ENCODE data around the gene PELI1. TPM values are rescaled to one million over a fixed set of nuclear protein-coding genes. Genes with fewer than 3 reads are reported as not detected.
"Not testable (repeated sequence)": the region's sequence is repeated elsewhere in the genome, so short reads cannot be mapped to it uniquely, and the experiment has no call there.

The PELI1 gene
- total RNA-seq, 1 donor from 2014 or later: 15.8 TPM

DNA sequence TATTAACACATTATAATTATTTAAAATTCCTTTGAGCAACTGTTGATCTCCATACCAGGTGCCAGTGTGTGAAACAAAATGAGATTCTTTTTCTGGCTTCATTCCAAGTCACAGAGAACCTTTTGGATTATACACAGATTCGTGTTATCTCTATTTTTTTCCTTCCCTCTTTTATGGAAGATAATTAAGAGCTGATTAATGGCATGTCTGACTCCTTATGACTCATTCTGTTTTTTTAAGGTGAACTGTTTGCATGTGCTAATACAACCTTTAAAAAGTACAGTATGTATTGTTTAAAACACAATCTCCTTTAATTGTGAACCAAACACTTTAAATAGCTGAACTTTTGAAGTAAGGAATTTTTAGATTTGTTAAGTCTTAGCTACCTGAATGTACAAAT is 39.3 kb downstream of the PELI1 start:
- Histone ChIP-seq H3K27me3 (ENCODE audit: control insufficient read depth, insufficient read depth, low read length) (no peaks in the 10 kb centered on the region), H3K4me3 (ENCODE audit: low read depth, low read length) (no peak overlapping the region), H3K36me3 (ENCODE audit: control insufficient read depth, insufficient read depth, low read length) (no peaks in the 10 kb centered on the region)
- no peak for DNase-seq (ENCODE audit: low read depth)
- TF ChIP-seq, protein P1, sequence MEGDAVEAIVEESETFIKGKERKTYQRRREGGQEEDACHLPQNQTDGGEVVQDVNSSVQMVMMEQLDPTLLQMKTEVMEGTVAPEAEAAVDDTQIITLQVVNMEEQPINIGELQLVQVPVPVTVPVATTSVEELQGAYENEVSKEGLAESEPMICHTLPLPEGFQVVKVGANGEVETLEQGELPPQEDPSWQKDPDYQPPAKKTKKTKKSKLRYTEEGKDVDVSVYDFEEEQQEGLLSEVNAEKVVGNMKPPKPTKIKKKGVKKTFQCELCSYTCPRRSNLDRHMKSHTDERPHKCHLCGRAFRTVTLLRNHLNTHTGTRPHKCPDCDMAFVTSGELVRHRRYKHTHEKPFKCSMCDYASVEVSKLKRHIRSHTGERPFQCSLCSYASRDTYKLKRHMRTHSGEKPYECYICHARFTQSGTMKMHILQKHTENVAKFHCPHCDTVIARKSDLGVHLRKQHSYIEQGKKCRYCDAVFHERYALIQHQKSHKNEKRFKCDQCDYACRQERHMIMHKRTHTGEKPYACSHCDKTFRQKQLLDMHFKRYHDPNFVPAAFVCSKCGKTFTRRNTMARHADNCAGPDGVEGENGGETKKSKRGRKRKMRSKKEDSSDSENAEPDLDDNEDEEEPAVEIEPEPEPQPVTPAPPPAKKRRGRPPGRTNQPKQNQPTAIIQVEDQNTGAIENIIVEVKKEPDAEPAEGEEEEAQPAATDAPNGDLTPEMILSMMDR (IDR thresholded peaks at IDR 0.05; ENCODE audit: insufficient read depth, low read length, poor library complexity, severe bottlenecking): no peak

DNA sequence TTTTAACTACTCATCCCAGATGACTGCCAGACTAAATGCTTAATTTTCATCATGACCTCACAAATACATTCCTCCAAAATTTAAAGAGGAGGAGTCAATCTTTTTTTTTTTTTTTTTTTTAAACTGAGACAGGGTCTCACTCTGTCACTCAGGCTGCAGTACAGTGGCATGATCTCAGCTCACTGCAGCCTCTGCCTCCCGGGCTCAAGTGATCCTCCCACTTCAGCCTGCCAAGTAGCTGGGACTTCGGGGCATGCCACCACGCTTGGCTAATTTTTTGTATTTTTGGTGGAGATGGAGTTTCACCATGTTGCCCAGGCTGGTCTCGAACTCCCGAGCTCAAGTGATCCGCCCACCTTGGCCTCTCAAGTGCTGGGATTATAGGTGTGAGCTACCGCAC is 41.5 kb downstream of the PELI1 start:
- not testable (repeated sequence) for DNase-seq (ENCODE audit: low read depth); H3K27me3 ChIP-seq (ENCODE audit: control insufficient read depth, insufficient read depth, low read length); H3K36me3 ChIP-seq (ENCODE audit: control insufficient read depth, insufficient read depth, low read length); H3K4me3 ChIP-seq (ENCODE audit: low read depth, low read length)

GRCh38 chr2:64101141-64101591 is 43.1 kb downstream of the PELI1 start:
- no peak for DNase-seq (ENCODE audit: low read depth)
- TF ChIP-seq, protein P1 (IDR thresholded peaks at IDR 0.05; ENCODE audit: insufficient read depth, low read length, poor library complexity, severe bottlenecking): no peak
- Histone ChIP-seq H3K4me3 (ENCODE audit: low read depth, low read length) (no peak overlapping the region), H3K36me3 (ENCODE audit: control insufficient read depth, insufficient read depth, low read length) (no peaks in the 10 kb centered on the region), H3K27me3 (ENCODE audit: control insufficient read depth, insufficient read depth, low read length) (no peaks in the 10 kb centered on the region)

DNA sequence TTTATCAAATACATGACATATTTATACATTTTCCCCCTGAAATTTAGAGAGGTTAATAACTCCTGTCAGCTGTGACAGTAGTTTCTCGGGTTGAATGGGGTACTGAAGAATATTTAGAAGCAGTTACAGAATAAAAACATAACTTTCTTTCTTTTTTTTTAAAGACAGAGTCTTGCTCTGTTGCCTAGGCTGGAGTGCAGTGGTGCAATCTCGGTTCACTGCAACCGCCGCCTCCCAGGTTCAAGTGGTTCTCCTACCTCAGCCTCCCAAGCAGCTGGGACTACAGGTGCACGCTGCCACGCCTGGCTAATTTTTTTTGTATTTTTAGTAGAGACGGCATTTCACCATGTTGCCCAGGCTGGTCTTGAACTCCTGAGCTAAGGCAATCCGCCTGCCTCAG is 43.6 kb downstream of the PELI1 start:
- not testable (repeated sequence) for H3K4me3 ChIP-seq (ENCODE audit: low read depth, low read length); H3K27me3 ChIP-seq (ENCODE audit: control insufficient read depth, insufficient read depth, low read length); H3K36me3 ChIP-seq (ENCODE audit: control insufficient read depth, insufficient read depth, low read length); DNase-seq (ENCODE audit: low read depth)

DNA sequence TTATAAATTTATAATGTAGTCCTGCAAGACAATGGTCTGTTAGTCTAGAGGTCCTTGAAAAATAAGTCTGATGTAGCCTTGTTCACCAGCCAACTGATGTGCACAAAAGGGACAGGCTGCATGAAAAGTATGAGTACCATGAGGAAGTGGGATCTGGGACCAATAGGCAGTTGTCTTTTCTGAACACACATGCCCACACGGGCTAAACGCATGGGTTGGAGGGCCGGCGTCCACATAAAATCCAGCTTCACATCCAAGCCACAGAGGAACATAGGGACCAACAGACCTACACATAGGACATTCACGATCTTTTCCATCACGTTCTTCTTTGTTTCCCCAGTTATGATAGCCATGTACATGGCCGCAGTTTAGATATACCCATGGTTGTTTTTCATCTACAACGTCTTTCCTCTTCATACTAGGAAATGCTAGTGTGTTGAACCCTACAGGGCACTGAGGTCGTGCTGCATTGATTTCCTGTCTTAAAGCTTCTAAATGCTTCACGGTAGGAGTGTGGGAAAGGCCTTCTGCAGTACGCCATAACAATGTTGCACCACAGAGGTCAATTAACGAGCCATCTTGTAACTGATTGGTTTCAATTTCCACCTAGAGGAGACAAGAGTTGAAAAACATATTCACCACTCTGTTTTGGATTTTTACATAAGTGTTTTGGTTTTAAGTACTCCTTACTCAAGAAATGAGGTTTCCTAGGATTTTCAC is 49.4 kb downstream of the PELI1 start:
- TF ChIP-seq, protein P1 (IDR thresholded peaks at IDR 0.05; ENCODE audit: insufficient read depth, low read length, poor library complexity, severe bottlenecking): no peak
- Histone ChIP-seq H3K36me3 (ENCODE audit: control insufficient read depth, insufficient read depth, low read length) (no peaks in the 10 kb centered on the region), H3K27me3 (ENCODE audit: control insufficient read depth, insufficient read depth, low read length) (no peaks in the 10 kb centered on the region), H3K4me3 (ENCODE audit: low read depth, low read length) (no peak overlapping the region)
- no peak for DNase-seq (ENCODE audit: low read depth)

GRCh38 chr2:64093341-64093740 is 50.9 kb downstream of the PELI1 start:
- H3K27me3 ChIP-seq (ENCODE audit: control insufficient read depth, insufficient read depth, low read length): no peaks in the 10 kb centered on the region
- no peak overlapping the region for H3K4me3 ChIP-seq (ENCODE audit: low read depth, low read length)
- no peaks in the 10 kb centered on the region for H3K36me3 ChIP-seq (ENCODE audit: control insufficient read depth, insufficient read depth, low read length)
- no peak for DNase-seq (ENCODE audit: low read depth)
- TF ChIP-seq, protein P1 (IDR thresholded peaks at IDR 0.05; ENCODE audit: insufficient read depth, low read length, poor library complexity, severe bottlenecking): no peak

DNA sequence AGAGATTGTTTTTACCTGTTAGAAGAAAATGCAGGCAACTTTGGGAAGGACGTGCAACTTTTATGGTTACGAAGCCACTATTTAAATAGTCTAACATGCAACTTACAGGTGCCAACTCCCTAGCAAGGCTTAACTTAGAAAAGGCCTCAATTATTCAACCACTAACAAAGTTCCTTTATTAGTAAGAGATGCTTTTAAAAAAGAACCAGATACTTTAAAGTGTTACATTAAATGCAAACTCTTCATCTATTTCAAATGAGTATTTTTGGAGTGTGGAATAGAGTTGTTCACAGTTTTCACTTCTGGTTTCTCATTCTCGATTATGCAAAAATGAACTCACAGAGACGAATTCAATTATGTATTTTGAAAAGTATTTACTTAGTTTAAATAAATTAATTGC is 51.7 kb downstream of the PELI1 start:
- Histone ChIP-seq H3K4me3 (ENCODE audit: low read depth, low read length) (no peak overlapping the region), H3K36me3 (ENCODE audit: control insufficient read depth, insufficient read depth, low read length) (no peaks in the 10 kb centered on the region), H3K27me3 (ENCODE audit: control insufficient read depth, insufficient read depth, low read length) (no peaks in the 10 kb centered on the region)
- TF ChIP-seq, protein P1 (IDR thresholded peaks at IDR 0.05; ENCODE audit: insufficient read depth, low read length, poor library complexity, severe bottlenecking): no peak
- no peak for DNase-seq (ENCODE audit: low read depth)
